DMS53 treated with DMSO at 0.1 percent for 48 hours (cell line): ENCODE results near the gene STXBP5L.
"Not testable (repeated sequence)": the region's sequence is repeated elsewhere in the genome, so short reads cannot be mapped to it uniquely, and the experiment has no call there.

Experiments used
- DNase-seq: peaks from one replicate; lab custom pipeline; 2025; ENCODE audit not compliant: unreplicated experiment; lab: John Stamatoyannopoulos, UW

STXBP5L gene

GRCh38 chr3:120988994-120989393 lies 81.0 kb downstream of the STXBP5L start:
- no peak for DNase-seq

DNA sequence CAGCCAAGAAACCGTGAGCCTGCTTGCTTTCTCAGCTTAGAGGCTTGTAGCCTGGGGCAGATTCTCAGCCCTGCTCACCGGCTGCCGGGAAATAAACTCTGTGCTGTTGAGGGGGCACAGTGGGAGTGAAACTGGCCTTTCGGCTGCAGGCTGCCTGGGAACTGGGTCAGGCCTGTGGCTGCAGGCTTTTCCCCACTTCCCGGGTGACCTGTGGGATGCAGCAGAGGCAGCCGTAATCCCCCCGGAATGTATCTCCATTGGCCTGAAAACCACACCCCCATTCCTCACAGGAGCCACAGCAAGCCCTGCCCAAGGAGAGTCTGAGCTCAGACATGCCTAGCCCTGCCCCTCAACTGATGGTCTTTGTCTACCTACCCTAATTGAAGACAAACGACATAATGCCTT lies 110.9 kb downstream of the STXBP5L start:
- no peak for DNase-seq

- no peak for DNase-seq
Observed at GRCh38 chr3:121063628-121064027, 155.6 kb downstream of the STXBP5L start.

- peak; percentile 7 for DNase-seq
Observed at GRCh38 chr3:121064121-121064520, 156.1 kb downstream of the STXBP5L start.

DNA sequence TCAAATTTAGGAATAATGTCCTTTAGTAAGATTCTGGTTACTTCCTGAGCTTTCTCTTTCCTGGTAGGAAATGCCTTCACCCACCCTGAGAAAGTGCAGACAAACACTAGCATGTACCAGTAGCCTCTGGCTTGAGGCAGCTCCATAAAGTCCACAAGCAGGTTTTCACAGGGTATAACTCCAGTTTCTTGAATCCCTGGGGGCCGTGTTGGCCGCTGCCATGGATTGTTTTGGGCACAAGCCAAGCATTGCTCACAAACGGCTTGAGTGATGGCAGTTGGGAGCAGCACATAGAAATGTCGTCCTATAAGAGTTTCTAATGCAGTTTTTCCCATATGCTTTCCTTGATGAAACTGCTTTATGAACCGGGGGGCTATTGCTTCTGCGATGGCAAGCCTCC lies 164.1 kb downstream of the STXBP5L start:
- no peak for DNase-seq

GRCh38 chr3:121073011-121073410 lies 165.0 kb downstream of the STXBP5L start:
- no peak for DNase-seq

- no peak for DNase-seq
Observed at GRCh38 chr3:121075191-121075590, 167.2 kb downstream of the STXBP5L start.

DNA sequence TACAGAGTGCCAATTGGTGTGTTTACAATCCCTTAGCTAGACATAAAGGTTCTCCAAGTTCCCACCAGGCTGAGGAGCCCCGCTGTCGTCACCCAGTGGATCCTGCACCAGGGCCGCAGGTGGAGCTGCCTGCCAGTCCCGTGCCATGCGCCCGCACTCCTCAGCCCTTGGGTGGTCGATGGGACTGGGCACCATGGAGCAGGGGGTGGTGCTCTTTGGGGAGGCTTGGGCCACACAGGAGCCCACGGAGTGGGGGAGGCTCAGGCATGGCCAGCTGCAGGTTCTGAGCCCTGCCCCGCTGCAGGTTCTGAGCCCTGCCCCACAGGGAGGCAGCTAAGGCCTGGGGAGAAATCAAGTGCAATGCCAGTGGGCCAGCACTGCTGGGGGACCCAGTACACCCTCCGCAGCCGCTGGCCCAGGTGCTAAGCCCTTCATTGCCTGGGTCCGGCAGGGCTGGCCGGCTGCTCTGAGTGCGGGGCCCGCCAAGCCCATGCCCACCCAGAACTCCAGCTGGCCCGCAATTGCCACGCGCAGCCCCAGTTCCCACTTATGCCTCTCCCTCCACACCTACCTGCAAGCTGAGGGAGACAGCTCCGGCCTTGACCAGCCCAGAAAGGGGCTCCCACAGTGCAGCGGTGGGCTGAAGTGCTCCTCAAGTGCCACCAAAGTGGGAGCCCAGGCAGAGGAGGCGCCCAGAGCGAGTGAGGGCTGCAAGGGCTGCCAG lies 170.5 kb downstream of the STXBP5L start:
- not testable (repeated sequence) for DNase-seq

DNA sequence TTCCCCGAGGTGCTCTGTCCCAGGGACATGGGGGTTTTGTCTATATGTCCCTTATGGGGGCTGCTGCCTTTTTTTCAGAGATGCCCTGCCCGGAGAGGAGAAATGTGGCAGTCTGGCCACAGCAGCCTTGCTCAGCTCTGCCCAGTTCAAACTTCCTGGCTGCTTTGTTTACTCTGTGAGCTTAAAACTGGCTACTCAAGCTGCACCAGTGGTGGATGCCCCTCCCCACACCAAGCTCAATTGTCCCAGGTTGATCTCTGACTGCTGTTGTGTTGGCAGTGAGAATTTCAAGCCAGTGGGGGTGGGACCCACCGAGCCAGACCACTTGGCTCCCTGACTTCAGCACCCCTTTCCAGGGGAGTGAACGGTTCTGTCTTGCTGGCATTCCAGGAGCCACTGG lies 188.9 kb downstream of the STXBP5L start:
- DNase-seq = no peak

DNA sequence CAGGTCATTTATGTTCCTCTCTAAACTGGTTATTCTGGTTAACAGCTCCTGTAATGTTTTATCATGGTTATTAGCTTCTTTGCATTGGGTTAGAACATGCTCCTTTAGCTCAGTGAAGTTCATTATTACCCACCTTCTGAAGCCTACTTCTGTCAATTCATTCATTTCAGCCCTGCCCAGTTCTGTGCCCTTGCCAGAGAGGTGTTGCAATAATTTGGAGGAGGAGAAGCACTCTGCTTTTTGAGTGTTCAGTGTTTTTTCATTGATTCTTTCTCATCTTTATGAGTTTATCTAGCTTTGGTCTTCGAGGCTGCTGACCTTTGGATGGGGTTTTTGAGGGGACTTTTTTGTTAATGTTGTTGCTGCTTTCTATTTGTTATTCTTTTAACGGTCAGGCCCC lies 203.1 kb downstream of the STXBP5L start:
- not testable (repeated sequence) for DNase-seq

DNA sequence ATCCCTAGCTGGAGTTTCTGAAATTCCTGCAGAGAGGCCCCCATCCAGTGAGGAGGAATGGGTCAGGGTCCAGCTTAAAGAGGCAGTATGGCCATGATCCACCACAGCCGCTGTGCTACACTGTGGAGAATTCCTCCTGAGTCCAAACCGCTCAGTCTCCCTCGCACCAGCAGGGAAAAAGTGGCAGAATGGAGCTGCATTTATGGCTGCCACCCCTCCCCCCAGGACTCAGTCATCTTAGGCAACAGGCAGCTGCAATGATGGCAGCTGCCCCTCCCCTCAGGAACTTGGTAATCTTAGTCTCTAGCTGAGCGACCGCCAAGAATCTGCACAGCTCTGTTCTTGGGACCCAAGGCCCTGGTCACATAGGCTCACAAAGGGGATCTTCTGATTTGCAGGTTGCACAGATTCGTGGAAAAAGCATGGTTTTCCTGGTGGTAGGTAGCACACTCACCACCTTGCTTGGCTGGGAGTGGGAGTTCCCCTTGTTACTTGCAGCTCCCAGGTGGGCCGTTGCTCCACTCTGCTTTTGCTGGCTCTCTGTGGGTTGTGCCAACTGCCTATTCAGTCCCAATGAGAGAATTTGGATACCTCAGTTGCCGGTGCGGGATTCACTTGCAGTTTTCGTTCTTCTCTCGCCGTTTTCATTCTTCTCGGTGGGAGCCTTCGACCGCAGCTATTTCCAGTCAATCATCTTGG lies 204.1 kb downstream of the STXBP5L start:
- no peak for DNase-seq

DNA sequence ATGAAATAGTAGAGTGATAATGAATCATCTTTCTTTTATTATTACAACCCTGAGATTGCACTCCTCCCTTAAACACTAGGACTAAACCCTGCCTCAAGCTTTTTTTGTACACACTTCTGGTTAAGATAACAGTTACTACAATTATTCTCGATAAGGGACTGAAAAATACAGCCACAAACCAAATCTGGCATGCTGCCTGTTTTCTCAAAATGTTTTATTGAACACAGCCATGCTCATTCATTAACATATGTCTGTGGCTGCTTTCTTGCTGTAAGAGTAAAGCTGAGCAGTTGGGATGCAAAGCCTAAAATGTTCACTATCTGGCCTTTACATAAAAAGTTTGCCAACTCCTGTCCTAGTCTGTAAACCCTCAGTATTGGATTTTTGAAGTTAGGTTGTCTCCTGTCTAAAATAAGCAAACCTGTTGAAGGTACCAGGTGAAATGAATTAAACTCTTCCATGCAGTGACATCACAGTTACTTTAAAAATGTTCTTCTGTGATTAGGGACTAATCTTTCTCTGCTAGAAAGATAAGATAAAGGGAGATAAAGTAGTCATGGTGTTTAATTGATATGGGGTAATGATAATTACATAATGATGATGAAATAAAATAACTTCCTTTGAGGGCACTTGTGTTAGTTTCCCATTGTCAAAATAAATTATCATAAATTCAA lies 218.2 kb downstream of the STXBP5L start:
- DNase-seq = no peak

DNA sequence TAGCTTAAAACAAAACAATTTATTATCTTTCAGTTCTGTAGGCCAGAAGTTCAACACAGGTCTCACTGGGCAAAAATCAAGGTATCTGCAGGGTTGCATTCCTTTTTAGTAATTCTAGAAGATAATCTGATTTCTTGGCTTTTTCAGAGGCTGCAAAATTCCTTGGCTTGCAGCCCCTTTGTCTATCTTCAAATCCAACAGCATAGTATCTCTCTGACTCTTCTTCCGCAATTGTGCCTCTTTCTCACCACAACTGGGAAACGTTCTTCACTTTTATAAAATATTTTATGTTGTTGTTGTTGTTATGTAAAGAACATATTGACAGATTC lies 218.7 kb downstream of the STXBP5L start:
- DNase-seq = no peak

GRCh38 chr3:121152573-121152972 lies 244.6 kb downstream of the STXBP5L start:
- DNase-seq = no peak

GRCh38 chr3:121153851-121154250 lies 245.8 kb downstream of the STXBP5L start:
- DNase-seq = no peak

DNA sequence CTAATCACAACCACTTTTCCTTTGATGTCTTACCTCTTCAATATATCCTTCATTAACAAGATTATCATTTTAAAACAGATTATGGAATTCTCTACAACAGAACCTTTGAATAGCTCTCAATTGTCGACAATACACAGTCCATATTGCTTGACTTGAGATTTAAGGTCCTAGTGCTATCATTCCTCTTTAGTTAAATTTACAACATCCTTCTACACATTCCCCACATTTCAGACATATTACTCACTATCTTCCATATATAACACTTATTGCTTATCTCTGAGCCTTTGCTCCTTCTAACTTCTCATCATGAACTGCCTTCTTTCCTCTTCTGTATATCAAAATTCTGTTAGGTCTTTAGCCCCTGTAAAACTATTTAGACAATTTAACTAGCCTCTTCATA lies 247.0 kb downstream of the STXBP5L start:
- no peak for DNase-seq

- DNase-seq = no peak
Observed at GRCh38 chr3:121165397-121165837, 257.4 kb downstream of the STXBP5L start.

DNA sequence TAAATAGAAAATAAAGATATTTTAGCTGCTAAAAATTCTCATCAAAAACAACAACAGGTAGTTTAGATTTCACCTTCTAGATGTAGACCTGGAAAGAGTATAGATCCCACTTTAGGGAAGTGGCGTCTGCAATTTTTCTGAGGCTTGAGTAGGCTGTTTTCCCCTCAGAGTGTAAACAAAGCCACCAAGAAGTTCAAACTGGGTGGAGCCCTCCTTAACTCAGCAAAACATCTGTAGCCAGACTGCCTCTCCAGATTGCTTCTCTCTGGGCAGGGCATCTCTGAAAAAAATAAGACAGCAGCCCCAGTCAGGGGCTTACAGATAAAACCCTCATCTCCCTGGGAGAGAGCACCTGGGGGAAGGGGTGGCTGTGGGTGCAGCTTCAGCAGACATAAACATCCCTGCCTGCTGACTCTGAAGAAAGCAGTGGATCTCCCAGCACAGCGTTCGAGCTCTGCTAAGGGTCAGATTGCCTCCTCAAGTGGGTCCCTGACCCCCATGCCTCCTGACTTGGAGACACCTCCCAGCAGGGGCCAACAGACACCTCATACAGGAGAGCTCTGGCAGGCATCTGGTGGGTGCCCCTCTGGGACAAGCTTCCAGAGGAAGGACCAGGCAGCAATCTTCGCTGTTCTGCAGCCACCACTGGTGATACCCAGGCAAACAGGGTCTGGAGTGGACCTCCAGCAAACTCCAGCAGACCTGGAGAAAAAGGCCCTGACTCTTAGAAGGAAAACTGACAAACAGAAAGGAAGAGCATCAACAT lies 259.6 kb downstream of the STXBP5L start:
- no peak for DNase-seq

DNA sequence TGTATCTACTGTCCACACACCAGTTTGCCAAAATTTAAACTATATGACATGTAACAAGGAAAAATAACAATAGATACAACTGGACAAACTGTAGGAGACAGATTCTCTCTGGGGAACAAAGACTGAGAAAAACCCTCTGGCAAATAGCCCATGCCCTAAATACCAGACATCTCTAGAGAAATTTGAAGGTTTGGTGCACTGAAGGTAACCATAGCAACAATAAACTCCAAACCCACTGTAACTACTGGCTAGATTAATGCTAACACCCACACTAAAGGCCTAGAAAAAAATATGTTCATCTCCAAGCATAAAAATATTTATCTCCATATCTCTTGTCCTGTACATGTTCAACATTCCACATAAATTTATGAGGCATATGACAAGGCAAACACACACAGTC lies 267.1 kb downstream of the STXBP5L start:
- DNase-seq = no peak

- DNase-seq = not testable (repeated sequence)
Observed at GRCh38 chr3:121190626-121191025, 282.6 kb downstream of the STXBP5L start.

DNA sequence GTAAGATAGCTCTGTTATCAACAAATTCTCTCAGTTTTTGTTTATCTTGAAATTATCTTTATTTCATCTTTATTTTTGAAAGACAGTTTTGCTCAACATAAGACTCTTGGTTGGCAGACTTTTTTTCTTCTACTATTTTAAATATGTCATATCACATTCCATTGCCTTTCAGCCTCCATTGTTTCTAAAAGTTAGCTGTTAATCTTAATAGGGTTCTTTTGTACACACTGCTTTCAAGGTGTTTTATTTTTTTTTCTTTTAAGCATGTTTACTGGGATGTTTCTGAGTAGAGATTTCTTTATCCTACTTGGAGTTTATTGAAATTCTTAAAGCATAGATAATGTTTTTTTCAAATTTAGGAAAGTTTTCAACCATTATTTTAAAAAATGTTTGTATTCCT lies 294.6 kb downstream of the STXBP5L start:
- DNase-seq = no peak
